ENCODE results near the gene FGF14. TPM values are rescaled to one million over a fixed set of nuclear protein-coding genes. Genes with fewer than 3 reads are reported as not detected.

The FGF14 gene
- total RNA-seq, 1 experiment from 2014 or later, result not detected

DNA sequence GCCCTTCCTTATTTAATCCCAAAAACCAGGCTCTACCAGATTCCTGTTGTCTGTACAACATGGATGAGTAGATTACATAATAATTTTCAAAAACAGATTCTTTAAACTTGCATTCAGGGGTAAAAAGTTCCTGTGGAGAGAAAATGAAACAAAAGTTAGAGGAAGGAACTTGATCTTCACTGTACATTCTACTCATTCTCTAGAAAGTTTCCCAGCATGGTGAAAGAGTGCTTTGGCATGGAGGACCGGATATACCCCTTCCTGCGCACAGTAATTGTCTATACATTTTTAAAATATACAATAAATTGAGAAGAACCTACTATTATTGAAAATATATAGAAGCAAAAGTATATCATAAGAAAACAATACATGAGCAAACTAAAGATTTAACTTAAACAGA, 675.2 kb downstream of the FGF14 start:
- H3K36me3 ChIP-seq (ENCODE audit: low read depth, low read length), result no peaks in the 10 kb centered on the region
- H3K27ac ChIP-seq (ENCODE audit: low read length), result no peak overlapping the region
- H3K4me3 ChIP-seq (ENCODE audit: low read length), result no peak overlapping the region
- DNase-seq, result no peak
- POLR2A ChIA-PET (ENCODE audit: unreplicated experiment), result no interaction called here
- no peak overlapping the region for H3K4me2 ChIP-seq (ENCODE audit: low read length)
- intact Hi-C loops (cut with micrococcal nuclease), result no loop called here
- H3F3A ChIP-seq (ENCODE audit: low read length, unreplicated experiment), result no peaks in the 10 kb centered on the region
- no TSS peak for BruUV-seq (replicated peaks)
- H4K20me1 ChIP-seq (ENCODE audit: low read length), result no peaks in the 10 kb centered on the region
- no peak overlapping the region for H2AFZ ChIP-seq (ENCODE audit: low read length)
- no peak overlapping the region for H3K9ac ChIP-seq (ENCODE audit: low read length)
- H3K9me3 ChIP-seq (ENCODE audit: low read length), result no peaks in the 10 kb centered on the region
- no peaks in the 10 kb centered on the region for H3K4me1 ChIP-seq (ENCODE audit: insufficient read depth, low read length)
- H3K27me3 ChIP-seq (ENCODE audit: low read length), result no peaks in the 10 kb centered on the region
- H3K79me2 ChIP-seq (ENCODE audit: low read length), result no peaks in the 10 kb centered on the region
- H3K9me2 ChIP-seq (replicated peaks; ENCODE audit: low read length), result no peaks in the 10 kb centered on the region
- CTCF ChIA-PET, result no interaction called here
- TF ChIP-seq EZH2phosphoT487 (IDR thresholded peaks at IDR 0.05; ENCODE audit: borderline replicate concordance, low read length) (no peak), EZH2 (IDR thresholded peaks at IDR 0.05; ENCODE audit: low read length, unreplicated experiment) (no peak)
- TF ChIP-seq, protein P1, sequence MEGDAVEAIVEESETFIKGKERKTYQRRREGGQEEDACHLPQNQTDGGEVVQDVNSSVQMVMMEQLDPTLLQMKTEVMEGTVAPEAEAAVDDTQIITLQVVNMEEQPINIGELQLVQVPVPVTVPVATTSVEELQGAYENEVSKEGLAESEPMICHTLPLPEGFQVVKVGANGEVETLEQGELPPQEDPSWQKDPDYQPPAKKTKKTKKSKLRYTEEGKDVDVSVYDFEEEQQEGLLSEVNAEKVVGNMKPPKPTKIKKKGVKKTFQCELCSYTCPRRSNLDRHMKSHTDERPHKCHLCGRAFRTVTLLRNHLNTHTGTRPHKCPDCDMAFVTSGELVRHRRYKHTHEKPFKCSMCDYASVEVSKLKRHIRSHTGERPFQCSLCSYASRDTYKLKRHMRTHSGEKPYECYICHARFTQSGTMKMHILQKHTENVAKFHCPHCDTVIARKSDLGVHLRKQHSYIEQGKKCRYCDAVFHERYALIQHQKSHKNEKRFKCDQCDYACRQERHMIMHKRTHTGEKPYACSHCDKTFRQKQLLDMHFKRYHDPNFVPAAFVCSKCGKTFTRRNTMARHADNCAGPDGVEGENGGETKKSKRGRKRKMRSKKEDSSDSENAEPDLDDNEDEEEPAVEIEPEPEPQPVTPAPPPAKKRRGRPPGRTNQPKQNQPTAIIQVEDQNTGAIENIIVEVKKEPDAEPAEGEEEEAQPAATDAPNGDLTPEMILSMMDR (conservative IDR thresholded peaks at IDR 0.05; ENCODE audit: low read depth, low read length), result no peak
- no peak for ATAC-seq

GRCh38 chr13:101718496-101718895, 683.4 kb downstream of the FGF14 start:
- H2AFZ ChIP-seq (ENCODE audit: low read length), result no peak overlapping the region
- ATAC-seq (no peak), DNase-seq (no peak)
- TF ChIP-seq EZH2 (IDR thresholded peaks at IDR 0.05; ENCODE audit: low read length, unreplicated experiment) (no peak), EZH2phosphoT487 (IDR thresholded peaks at IDR 0.05; ENCODE audit: borderline replicate concordance, low read length) (no peak)
- TF ChIP-seq, protein P1 (conservative IDR thresholded peaks at IDR 0.05; ENCODE audit: low read depth, low read length), result no peak
- no peaks in the 10 kb centered on the region for H4K20me1 ChIP-seq (ENCODE audit: low read length)
- intact Hi-C loops (cut with micrococcal nuclease), result no loop called here
- H3K36me3 ChIP-seq (ENCODE audit: low read depth, low read length), result 0 out of 2 replicates have a peak, but pooled peaks cover 4% of the 10 kb centered on the region
- H3K4me2 ChIP-seq (ENCODE audit: low read length), result no peak overlapping the region
- H3K9me3 ChIP-seq (ENCODE audit: low read length), result no peaks in the 10 kb centered on the region
- H3K79me2 ChIP-seq (ENCODE audit: low read length), result no peaks in the 10 kb centered on the region
- H3F3A ChIP-seq (ENCODE audit: low read length, unreplicated experiment), result no peaks in the 10 kb centered on the region
- H3K9ac ChIP-seq (ENCODE audit: low read length), result no peak overlapping the region
- ChIA-PET POLR2A (ENCODE audit: unreplicated experiment) (no interaction called here), CTCF (no interaction called here)
- no TSS peak for BruUV-seq (replicated peaks)
- H3K4me3 ChIP-seq (ENCODE audit: low read length), result no peak overlapping the region
- no peaks in the 10 kb centered on the region for H3K9me2 ChIP-seq (replicated peaks; ENCODE audit: low read length)
- no peak overlapping the region for H3K27ac ChIP-seq (ENCODE audit: low read length)
- H3K27me3 ChIP-seq (ENCODE audit: low read length), result no peaks in the 10 kb centered on the region
- no peaks in the 10 kb centered on the region for H3K4me1 ChIP-seq (ENCODE audit: insufficient read depth, low read length)

DNA sequence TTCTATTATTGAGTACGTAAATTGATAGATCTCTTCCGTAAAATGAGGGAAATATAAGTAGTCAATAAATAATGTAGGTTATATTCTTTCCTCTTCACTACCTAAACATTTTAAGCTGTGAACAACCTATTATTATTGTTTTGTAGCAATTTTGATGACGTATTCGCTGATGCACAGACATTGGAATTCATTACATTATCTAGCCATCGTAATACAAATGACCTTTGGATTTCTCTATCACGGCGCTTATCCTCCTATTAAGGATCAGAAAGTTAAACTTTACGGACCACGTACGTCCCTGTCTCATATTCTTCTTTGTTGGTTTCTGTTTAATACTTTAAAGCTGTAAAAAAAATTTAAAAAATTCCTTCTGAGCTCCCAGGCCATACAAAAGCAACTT, 684.5 kb downstream of the FGF14 start:
- Histone ChIP-seq H3K9ac (ENCODE audit: low read length) (no peak overlapping the region), H3F3A (ENCODE audit: low read length, unreplicated experiment) (no peaks in the 10 kb centered on the region), H3K4me1 (ENCODE audit: insufficient read depth, low read length) (no peaks in the 10 kb centered on the region), H4K20me1 (ENCODE audit: low read length) (no peaks in the 10 kb centered on the region), H3K9me3 (ENCODE audit: low read length) (no peaks in the 10 kb centered on the region), H3K4me2 (ENCODE audit: low read length) (no peak overlapping the region), H3K4me3 (ENCODE audit: low read length) (no peak overlapping the region), H3K27ac (ENCODE audit: low read length) (no peak overlapping the region), H2AFZ (ENCODE audit: low read length) (no peak overlapping the region), H3K36me3 (ENCODE audit: low read depth, low read length) (0 out of 2 replicates have a peak, but pooled peaks cover 4% of the 10 kb centered on the region), H3K9me2 (replicated peaks; ENCODE audit: low read length) (no peaks in the 10 kb centered on the region), H3K27me3 (ENCODE audit: low read length) (no peaks in the 10 kb centered on the region), H3K79me2 (ENCODE audit: low read length) (no peaks in the 10 kb centered on the region)
- BruUV-seq (replicated peaks), result no TSS peak
- DNase-seq, result no peak
- ChIA-PET CTCF (no interaction called here), POLR2A (ENCODE audit: unreplicated experiment) (no interaction called here)
- intact Hi-C loops (cut with micrococcal nuclease), result no loop called here
- TF ChIP-seq EZH2 (IDR thresholded peaks at IDR 0.05; ENCODE audit: low read length, unreplicated experiment), result no peak
- TF ChIP-seq, protein P1 (conservative IDR thresholded peaks at IDR 0.05; ENCODE audit: low read depth, low read length), result no peak
- TF ChIP-seq EZH2phosphoT487 (IDR thresholded peaks at IDR 0.05; ENCODE audit: borderline replicate concordance, low read length), result no peak
- no peak for ATAC-seq

Data from PC-3 (cell line).